ENCODE data around the gene SLC5A3. TPM values are rescaled to one million over a fixed set of nuclear protein-coding genes. Genes with fewer than 3 reads are reported as not detected.

Gene SLC5A3
- total RNA-seq, 1 experiment from 2014 or later, result 12.3 TPM

- Mint-ChIP-seq H3K27ac (no peak overlapping the region), H3K27me3 (ENCODE audit: low read depth) (no peaks in the 10 kb centered on the region), H3K9me3 (no peaks in the 10 kb centered on the region), H3K36me3 (ENCODE audit: insufficient read depth in 1 of 3, low read depth in 3 of 3) (peaks cover 16 to 30% (median 27%) of the 10 kb centered on the region in 3 experiments; a peak in 6 of 7 replicates), H3K4me1 (peaks cover 51 to 53% of the 10 kb centered on the region in 2 experiments), H3K4me3 (no peak overlapping the region)
- Histone ChIP-seq H3T11ph (ENCODE audit: low read length) (no peak overlapping the region), H4K5ac (ENCODE audit: insufficient read length, low read depth, low read length) (no peak overlapping the region), H4K8ac (replicated peaks; ENCODE audit: insufficient read length, low read depth, low read length) (no peak overlapping the region), H3K23me2 (ENCODE audit: insufficient read length, low read depth, low read length, poor library complexity, severe bottlenecking) (no peaks in the 10 kb centered on the region), H3K79me1 (ENCODE audit: insufficient read depth, low read depth, low read length, poor library complexity, severe bottlenecking) (no peaks in the 10 kb centered on the region), H3K27me3 (ENCODE audit: insufficient read depth, low read length) (no peaks in the 10 kb centered on the region), H3K9me3 (ENCODE audit: control insufficient read depth, low read depth, low read length) (no peaks in the 10 kb centered on the region), H2BK120ac (ENCODE audit: low read depth, low read length, poor library complexity, severe bottlenecking) (no peak overlapping the region), H4K91ac (ENCODE audit: insufficient read length, low read depth, low read length) (no peak overlapping the region), H3K4me1 (ENCODE audit: insufficient read depth, low read length) (peaks cover 8% of the 10 kb centered on the region; the same call in 1 of the 2 replicates), H3K4ac (ENCODE audit: low read depth, low read length) (no peak overlapping the region), H3K9ac (ENCODE audit: extremely low read depth, insufficient read length, low read length) (no peak overlapping the region), H2BK5ac (ENCODE audit: insufficient read length, low read length) (no peak overlapping the region), H2AK5ac (ENCODE audit: insufficient read length, low read length) (no peak overlapping the region), H3K4me2 (ENCODE audit: insufficient read depth, insufficient read length, low read length) (no peak overlapping the region), H2BK20ac (ENCODE audit: low read depth, low read length, poor library complexity, severe bottlenecking) (no peak overlapping the region), H2BK15ac (ENCODE audit: low read depth, low read length) (no peak overlapping the region), H4K20me1 (ENCODE audit: control insufficient read depth, insufficient read depth, insufficient read length) (no peaks in the 10 kb centered on the region), H3K79me2 (ENCODE audit: insufficient read depth, low read length) (peaks cover 14% of the 10 kb centered on the region; the same call in 1 of the 2 replicates), H3K14ac (ENCODE audit: insufficient read depth, low read length) (no peak overlapping the region), H3K23ac (ENCODE audit: insufficient read length, low read depth, low read length) (no peak overlapping the region), H3K27ac (ENCODE audit: insufficient read length, low read depth, low read length) (no peak overlapping the region), H3K18ac (ENCODE audit: insufficient read length, low read depth, low read length) (no peak overlapping the region), H3K56ac (ENCODE audit: insufficient read length, low read depth, low read length) (no peak overlapping the region), H2BK12ac (ENCODE audit: insufficient read length, low read depth, low read length) (no peak overlapping the region), H2AFZ (ENCODE audit: low read length) (no peak overlapping the region)
- WGBS (ENCODE audit: extremely low coverage, insufficient read length, low lambda C conversion rate), result no CpG with 5 or more reads among the region's 2 CpGs
- DNase-seq, result no peak
- TF ChIP-seq CTCF (conservative IDR thresholded peaks at IDR 0.05), result no peak
Observed at GRCh38 chr21:34097442-34097841, 24.1 kb downstream of the SLC5A3 start.
